ENCODE data around the gene LRRC1. TPM values are rescaled to one million over a fixed set of nuclear protein-coding genes. Genes with fewer than 3 reads are reported as not detected.
"Not testable (repeated sequence)": the region's sequence is repeated elsewhere in the genome, so short reads cannot be mapped to it uniquely, and the experiment has no call there.

LRRC1 gene
- total RNA-seq, 2 experiments from 2014 or later, result 2.3 to 3.1 TPM

- Mint-ChIP-seq H3K27ac (no peak overlapping the region), H3K4me3 (no peak overlapping the region), H3K9me3 (ENCODE audit: low read depth) (no peaks in the 10 kb centered on the region), H3K27me3 (no peaks in the 10 kb centered on the region), H3K4me1 (no peaks in the 10 kb centered on the region), H3K36me3 (ENCODE audit: low read depth) (no peaks in the 10 kb centered on the region)
- ChIA-PET POLR2A (no interaction called here), CTCF (no interaction called here)
- ATAC-seq (no peak), DNase-seq (no peak)
- intact Hi-C loops (cut with DNase I, micrococcal nuclease), result no loop called here
Measured at GRCh38 chr6:53802582-53802981, 7.8 kb downstream of the LRRC1 start.

GRCh38 chr6:53803081-53803860, 8.5 kb downstream of the LRRC1 start:
- no peaks in the 10 kb centered on the region for H3K27me3 Mint-ChIP-seq
- no peak overlapping the region for H3K27ac Mint-ChIP-seq
- ATAC-seq, result no peak
- POLR2A ChIA-PET, result no interaction called here
- DNase-seq, result no peak
- H3K4me1 Mint-ChIP-seq, result no peaks in the 10 kb centered on the region
- CTCF ChIA-PET, result no interaction called here
- no peak overlapping the region for H3K4me3 Mint-ChIP-seq
- intact Hi-C loops (cut with DNase I, micrococcal nuclease), result no loop called here
- no peaks in the 10 kb centered on the region for H3K36me3 Mint-ChIP-seq (ENCODE audit: low read depth)
- no peaks in the 10 kb centered on the region for H3K9me3 Mint-ChIP-seq (ENCODE audit: low read depth)

- CTCF ChIA-PET, result no interaction called here
- ATAC-seq (no peak), DNase-seq (no peak)
- POLR2A ChIA-PET, result no interaction called here
- H3K27me3 Mint-ChIP-seq, result no peaks in the 10 kb centered on the region
- intact Hi-C loops (cut with DNase I, micrococcal nuclease), result no loop called here
- H3K36me3 Mint-ChIP-seq (ENCODE audit: low read depth), result no peaks in the 10 kb centered on the region
- H3K27ac Mint-ChIP-seq, result no peak overlapping the region
- no peaks in the 10 kb centered on the region for H3K9me3 Mint-ChIP-seq (ENCODE audit: low read depth)
- no peaks in the 10 kb centered on the region for H3K4me1 Mint-ChIP-seq
- no peak overlapping the region for H3K4me3 Mint-ChIP-seq
Measured at GRCh38 chr6:53805016-53805415, 10.2 kb downstream of the LRRC1 start.

GRCh38 chr6:53805725-53806124, 10.9 kb downstream of the LRRC1 start:
- CTCF ChIA-PET, result no interaction called here
- POLR2A ChIA-PET, result no interaction called here

GRCh38 chr6:53807606-53808005, 12.8 kb downstream of the LRRC1 start:
- H3K4me1 Mint-ChIP-seq; H3K9me3 Mint-ChIP-seq (ENCODE audit: low read depth); H3K27me3 Mint-ChIP-seq; H3K36me3 Mint-ChIP-seq (ENCODE audit: low read depth); POLR2A ChIA-PET; H3K4me3 Mint-ChIP-seq; intact Hi-C loops (cut with DNase I, micrococcal nuclease); ATAC-seq; DNase-seq; H3K27ac Mint-ChIP-seq: not testable (repeated sequence)
- CTCF ChIA-PET, result interaction anchor here (1.4 kb wide), 1 partner anchor 10 kb away, joined by 3 read pairs; no protein-coding TSS in a partner anchor

More at GRCh38 chr6:53805725-53806124, 10.9 kb downstream of the LRRC1 start:
- DNase-seq (peak; percentile 32), ATAC-seq (no peak)
- no peak overlapping the region for H3K4me3 Mint-ChIP-seq
- no peaks in the 10 kb centered on the region for H3K4me1 Mint-ChIP-seq
- no peaks in the 10 kb centered on the region for H3K9me3 Mint-ChIP-seq (ENCODE audit: low read depth)
- no peaks in the 10 kb centered on the region for H3K36me3 Mint-ChIP-seq (ENCODE audit: low read depth)
- intact Hi-C loops (cut with DNase I, micrococcal nuclease), result no loop called here
- H3K27me3 Mint-ChIP-seq, result no peaks in the 10 kb centered on the region
- no peak overlapping the region for H3K27ac Mint-ChIP-seq

GRCh38 chr6:53808302-53808881, 13.6 kb downstream of the LRRC1 start:
- Mint-ChIP-seq H3K27ac (no peak overlapping the region), H3K36me3 (ENCODE audit: low read depth) (no peaks in the 10 kb centered on the region), H3K27me3 (no peaks in the 10 kb centered on the region), H3K4me1 (no peaks in the 10 kb centered on the region), H3K4me3 (no peak overlapping the region), H3K9me3 (ENCODE audit: low read depth) (no peaks in the 10 kb centered on the region)
- ChIA-PET POLR2A (no interaction called here), CTCF (interaction anchor here (1.4 kb wide), 1 partner anchor 9 kb away, joined by 3 read pairs; no protein-coding TSS in a partner anchor)
- no peak for ATAC-seq
- intact Hi-C loops (cut with DNase I, micrococcal nuclease), result no loop called here
- DNase-seq, result no peak

- ATAC-seq (no peak), DNase-seq (no peak)
- H3K4me3 Mint-ChIP-seq, result no peak overlapping the region
- H3K9me3 Mint-ChIP-seq (ENCODE audit: low read depth), result no peaks in the 10 kb centered on the region
- no peaks in the 10 kb centered on the region for H3K27me3 Mint-ChIP-seq
- no peak overlapping the region for H3K27ac Mint-ChIP-seq
- intact Hi-C loops (cut with DNase I, micrococcal nuclease), result no loop called here
- POLR2A ChIA-PET, result no interaction called here
- H3K4me1 Mint-ChIP-seq, result no peaks in the 10 kb centered on the region
- H3K36me3 Mint-ChIP-seq (ENCODE audit: low read depth), result no peaks in the 10 kb centered on the region
- CTCF ChIA-PET, result no interaction called here
Measured at GRCh38 chr6:53809691-53810090, 14.9 kb downstream of the LRRC1 start.

GRCh38 chr6:53811082-53811481, 16.3 kb downstream of the LRRC1 start:
- peak; percentile 69 for ATAC-seq
- POLR2A ChIA-PET, result interaction anchor here (0.6 kb wide), 1 partner anchor 142 kb away, joined by 5 read pairs; no protein-coding TSS in a partner anchor

GRCh38 chr6:53811746-53812145, 16.9 kb downstream of the LRRC1 start:
- CTCF ChIA-PET, result no interaction called here
- H3K4me3 Mint-ChIP-seq, result no peak overlapping the region
- ATAC-seq, result no peak
- no peaks in the 10 kb centered on the region for H3K36me3 Mint-ChIP-seq (ENCODE audit: low read depth)
- DNase-seq, result no peak
- H3K4me1 Mint-ChIP-seq, result no peaks in the 10 kb centered on the region
- intact Hi-C loops (cut with DNase I, micrococcal nuclease), result no loop called here
- H3K27me3 Mint-ChIP-seq, result no peaks in the 10 kb centered on the region
- POLR2A ChIA-PET, result no interaction called here
- H3K9me3 Mint-ChIP-seq (ENCODE audit: low read depth), result no peaks in the 10 kb centered on the region
- no peak overlapping the region for H3K27ac Mint-ChIP-seq

More at GRCh38 chr6:53811082-53811481, 16.3 kb downstream of the LRRC1 start:
- Mint-ChIP-seq H3K9me3 (ENCODE audit: low read depth) (no peaks in the 10 kb centered on the region), H3K4me3 (no peak overlapping the region), H3K27me3 (no peaks in the 10 kb centered on the region), H3K27ac (no peak overlapping the region), H3K36me3 (ENCODE audit: low read depth) (no peaks in the 10 kb centered on the region), H3K4me1 (no peaks in the 10 kb centered on the region)
- CTCF ChIA-PET, result interaction anchor here (0.5 kb wide), 1 partner anchor 72 kb away, joined by 3 read pairs; no protein-coding TSS in a partner anchor
- peak; percentile 21 for DNase-seq
- intact Hi-C loops (cut with DNase I, micrococcal nuclease), result no loop called here

- intact Hi-C loops (cut with DNase I, micrococcal nuclease), result no loop called here
- H3K27me3 Mint-ChIP-seq, result peaks cover 2% of the 10 kb centered on the region
- no peaks in the 10 kb centered on the region for H3K9me3 Mint-ChIP-seq (ENCODE audit: low read depth)
- CTCF ChIA-PET, result no interaction called here
- H3K4me3 Mint-ChIP-seq, result no peak overlapping the region
- POLR2A ChIA-PET, result no interaction called here
- no peaks in the 10 kb centered on the region for H3K36me3 Mint-ChIP-seq (ENCODE audit: low read depth)
- ATAC-seq (no peak), DNase-seq (no peak)
- no peaks in the 10 kb centered on the region for H3K4me1 Mint-ChIP-seq
- no peak overlapping the region for H3K27ac Mint-ChIP-seq
Measured at GRCh38 chr6:53813096-53813495, 18.3 kb downstream of the LRRC1 start.

- H3K4me3 Mint-ChIP-seq, result no peak overlapping the region
- H3K9me3 Mint-ChIP-seq (ENCODE audit: low read depth), result no peaks in the 10 kb centered on the region
- no peaks in the 10 kb centered on the region for H3K36me3 Mint-ChIP-seq (ENCODE audit: low read depth)
- ChIA-PET CTCF (no interaction called here), POLR2A (no interaction called here)
- no peak overlapping the region for H3K27ac Mint-ChIP-seq
- peaks cover 2% of the 10 kb centered on the region for H3K27me3 Mint-ChIP-seq
- ATAC-seq, result no peak
- intact Hi-C loops (cut with DNase I, micrococcal nuclease), result no loop called here
- DNase-seq, result no peak
- H3K4me1 Mint-ChIP-seq, result peaks cover 1% of the 10 kb centered on the region
Measured at GRCh38 chr6:53813801-53814200, 19.0 kb downstream of the LRRC1 start.

- no peak for ATAC-seq
Measured at GRCh38 chr6:53814353-53814752, 19.5 kb downstream of the LRRC1 start.

More at GRCh38 chr6:53814353-53814752, 19.5 kb downstream of the LRRC1 start:
- no peak overlapping the region for H3K27ac Mint-ChIP-seq
- no peak for DNase-seq
- H3K9me3 Mint-ChIP-seq (ENCODE audit: low read depth), result no peaks in the 10 kb centered on the region
- intact Hi-C loops (cut with DNase I, micrococcal nuclease), result no loop called here
- H3K4me3 Mint-ChIP-seq, result no peak overlapping the region
- H3K27me3 Mint-ChIP-seq, result peaks cover 2% of the 10 kb centered on the region
- POLR2A ChIA-PET, result no interaction called here
- H3K4me1 Mint-ChIP-seq, result peaks cover 7% of the 10 kb centered on the region
- CTCF ChIA-PET, result no interaction called here
- no peaks in the 10 kb centered on the region for H3K36me3 Mint-ChIP-seq (ENCODE audit: low read depth)
